ENCODE results near the gene ALOX5. TPM values are rescaled to one million over a fixed set of nuclear protein-coding genes. Genes with fewer than 3 reads are reported as not detected.

Gene ALOX5
- total and polyA plus RNA-seq, 10 of the 15 experiments (the other 5 are each of a cell fraction or from before 2014, with no cell fraction given): 0.43 to 102 (median 34.2) TPM

- Histone ChIP-seq H3K27me3 (replicated peaks in 1 of 2; ENCODE audit: control insufficient read depth in 2 of 2, insufficient read depth in 2 of 2, low read length in 1 of 2) (no peaks in the 10 kb centered on the region), H3K4me3 (no peak overlapping the region), H2AFZ (ENCODE audit: control insufficient read depth, low read depth, low read length) (no peak overlapping the region), H3K4me2 (ENCODE audit: control insufficient read depth, insufficient read depth) (no peak overlapping the region), H3K36me3 (ENCODE audit: control insufficient read depth in 2 of 2, insufficient read depth in 2 of 2, low read length in 1 of 2) (no peaks in the 10 kb centered on the region), H3K79me2 (ENCODE audit: control insufficient read depth, insufficient read depth, low read length) (peaks cover 2% of the 10 kb centered on the region; the same call in 1 of the 2 replicates), H3K9me3 (replicated peaks; ENCODE audit: control insufficient read depth, insufficient read depth, low read length) (no peaks in the 10 kb centered on the region), H3K9ac (ENCODE audit: control insufficient read depth, insufficient read depth, low read length) (no peak overlapping the region), H3K27ac (ENCODE audit: control insufficient read depth, insufficient read depth) (no peak overlapping the region), H3K4me1 (ENCODE audit: control insufficient read depth, insufficient read depth, low read length) (peaks cover 4% of the 10 kb centered on the region; the same call in 1 of the 2 replicates), H4K20me1 (ENCODE audit: control insufficient read depth, insufficient read depth) (no peaks in the 10 kb centered on the region)
- no TSS peak for BruUV-seq (replicated peaks)
- in situ Hi-C loops (cut with MboI) (no loop called here), intact Hi-C loops (cut with micrococcal nuclease; ENCODE audit: unreplicated experiment) (no loop called here)
- SMC1A ChIA-PET (ENCODE audit: uncharacterized antibody, unreplicated experiment): no interaction called here
- RAD21 ChIA-PET (ENCODE audit: unreplicated experiment): no interaction called here
- DNase-seq (ENCODE audit: low read depth, low spot score) (no peak), ATAC-seq (no peak), FAIRE-seq (no peak)
- CTCF ChIA-PET: no interaction called here
- 100% methylated on average over 2 of the region's 2 CpGs for WGBS (ENCODE audit: insufficient coverage, insufficient replicate concordance, low lambda C conversion rate, missing lambda C conversion rate)
- TF ChIP-seq MYC (IDR thresholded peaks at IDR 0.05; ENCODE audit: insufficient read depth, insufficient read length, insufficient replicate concordance, low read length, severe bottlenecking) (no peak), ZBTB33 (IDR thresholded peaks at IDR 0.05) (no peak), ZBTB4 (CRISPR knock-in tag; IDR thresholded peaks at IDR 0.05) (no peak), MXI1 (IDR thresholded peaks at IDR 0.05; ENCODE audit: low read depth, low read length) (no peak), REST (IDR thresholded peaks at IDR 0.05; ENCODE audit: low read depth, low read length) (no peak), CEBPB (IDR thresholded peaks at IDR 0.05; ENCODE audit: borderline replicate concordance in 1 of 2, low read depth in 2 of 2, low read length in 2 of 2) (no peak), SKIL (IDR thresholded peaks at IDR 0.05; ENCODE audit: low read depth, poor library complexity, severe bottlenecking) (no peak), POLR2AphosphoS2 (IDR thresholded peaks at IDR 0.05; ENCODE audit: low read depth, low read length) (no peak), ZNF384 (IDR thresholded peaks at IDR 0.05; ENCODE audit: borderline replicate concordance, low read depth, low read length) (no peak), ATF3 (IDR thresholded peaks at IDR 0.05; ENCODE audit: borderline replicate concordance, extremely low read depth, low read depth, low read length) (no peak)
- POLR2A ChIA-PET: no interaction called here
Observed at GRCh38 chr10:45368181-45368580, 5.8 kb upstream of the ALOX5 start.
